Measurements from ENCODE around the gene PYGO2. TPM values are rescaled to one million over a fixed set of nuclear protein-coding genes. Genes with fewer than 3 reads are reported as not detected.

The PYGO2 gene
- total RNA-seq, 2 experiments from 2014 or later, result 30.3 to 32.8 TPM

- Mint-ChIP-seq H3K4me1 (ENCODE audit: low read depth) (peaks cover 30% of the 10 kb centered on the region), H3K9me3 (no peaks in the 10 kb centered on the region), H3K27me3 (no peaks in the 10 kb centered on the region), H3K36me3 (ENCODE audit: low read depth) (peaks cover 62% of the 10 kb centered on the region), H3K4me3 (peak overlapping the region; percentile 35), H3K27ac (peak overlapping the region; percentile 70)
- TF ChIP-seq, protein P1, sequence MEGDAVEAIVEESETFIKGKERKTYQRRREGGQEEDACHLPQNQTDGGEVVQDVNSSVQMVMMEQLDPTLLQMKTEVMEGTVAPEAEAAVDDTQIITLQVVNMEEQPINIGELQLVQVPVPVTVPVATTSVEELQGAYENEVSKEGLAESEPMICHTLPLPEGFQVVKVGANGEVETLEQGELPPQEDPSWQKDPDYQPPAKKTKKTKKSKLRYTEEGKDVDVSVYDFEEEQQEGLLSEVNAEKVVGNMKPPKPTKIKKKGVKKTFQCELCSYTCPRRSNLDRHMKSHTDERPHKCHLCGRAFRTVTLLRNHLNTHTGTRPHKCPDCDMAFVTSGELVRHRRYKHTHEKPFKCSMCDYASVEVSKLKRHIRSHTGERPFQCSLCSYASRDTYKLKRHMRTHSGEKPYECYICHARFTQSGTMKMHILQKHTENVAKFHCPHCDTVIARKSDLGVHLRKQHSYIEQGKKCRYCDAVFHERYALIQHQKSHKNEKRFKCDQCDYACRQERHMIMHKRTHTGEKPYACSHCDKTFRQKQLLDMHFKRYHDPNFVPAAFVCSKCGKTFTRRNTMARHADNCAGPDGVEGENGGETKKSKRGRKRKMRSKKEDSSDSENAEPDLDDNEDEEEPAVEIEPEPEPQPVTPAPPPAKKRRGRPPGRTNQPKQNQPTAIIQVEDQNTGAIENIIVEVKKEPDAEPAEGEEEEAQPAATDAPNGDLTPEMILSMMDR (IDR thresholded peaks at IDR 0.05), result no peak
- intact Hi-C loops (cut with DNase I, micrococcal nuclease), result no loop called here
- CTCF ChIA-PET, result interaction anchor here (2.3 to 10.7 kb wide), 2 partner anchors 30 to 48 kb away, joined by 8 to 71 read pairs; no protein-coding TSS in a partner anchor
- H3K4me1 ChIP-seq (ENCODE audit: insufficient read depth, low read length), result peaks cover 55% of the 10 kb centered on the region
- DNase-seq (no peak), ATAC-seq (ENCODE audit: poor library complexity) (no peak)
- POLR2A ChIA-PET, result interaction anchor here (2.4 kb wide), 1 partner anchor 8 kb away, joined by 8 read pairs; the partner anchor contains the start of gene PYGO2
- H3K36me3 ChIP-seq (ENCODE audit: insufficient read depth, low read length), result peaks cover 65% of the 10 kb centered on the region
- no peaks in the 10 kb centered on the region for H3K9me3 ChIP-seq (ENCODE audit: control insufficient read depth in 1 of 2, insufficient read depth in 1 of 2, low read length in 2 of 2)
- H3K4me3 ChIP-seq (ENCODE audit: low read length), result no peak overlapping the region
- H3K27me3 ChIP-seq (ENCODE audit: control insufficient read depth in 1 of 2, insufficient read depth in 2 of 2, low read length in 2 of 2), result no peaks in the 10 kb centered on the region
- peak overlapping the region; percentile 18 to 34 for H3K27ac ChIP-seq (ENCODE audit: low read depth in 1 of 2, low read length in 2 of 2)
Observed at GRCh38 chr1:154969246-154969645, 7.7 kb upstream of the PYGO2 start.

DNA sequence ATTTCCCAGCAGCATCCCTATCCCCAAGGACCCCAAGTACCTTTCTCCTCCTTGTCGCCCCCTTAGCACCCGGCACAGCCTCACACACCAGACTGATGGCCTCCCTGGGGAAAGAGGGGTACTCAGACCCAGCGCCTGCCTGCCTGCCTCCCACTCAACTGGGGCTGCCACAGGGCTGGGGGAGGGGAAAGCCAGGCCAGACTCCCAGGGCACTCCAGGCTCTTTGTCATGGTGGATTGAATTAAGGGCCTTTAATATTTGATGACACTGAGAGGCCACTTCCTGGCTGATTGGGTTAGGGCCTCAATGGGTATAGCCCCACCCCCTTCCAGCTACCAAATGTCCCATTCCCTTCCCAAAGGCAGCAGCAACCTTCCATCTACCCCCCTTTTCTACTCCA is 7.1 kb upstream of the PYGO2 start:
- Histone ChIP-seq H3K27me3 (ENCODE audit: control insufficient read depth in 1 of 2, insufficient read depth in 2 of 2, low read length in 2 of 2) (no peaks in the 10 kb centered on the region), H3K36me3 (ENCODE audit: insufficient read depth, low read length) (peaks cover 70% of the 10 kb centered on the region), H3K9me3 (ENCODE audit: control insufficient read depth in 1 of 2, insufficient read depth in 1 of 2, low read length in 2 of 2) (no peaks in the 10 kb centered on the region), H3K4me1 (ENCODE audit: insufficient read depth, low read length) (peaks cover 54% of the 10 kb centered on the region), H3K4me3 (ENCODE audit: low read length) (no peak overlapping the region), H3K27ac (ENCODE audit: low read depth in 1 of 2, low read length in 2 of 2) (peak overlapping the region; percentile 18 to 34)
- CTCF ChIA-PET, result interaction anchor here (1.0 kb wide), 1 partner anchor 49 kb away, joined by 3 read pairs; no protein-coding TSS in a partner anchor
- Mint-ChIP-seq H3K4me3 (no peak overlapping the region), H3K4me1 (ENCODE audit: low read depth) (peaks cover 30% of the 10 kb centered on the region), H3K27me3 (no peaks in the 10 kb centered on the region), H3K27ac (peak overlapping the region; percentile 70), H3K9me3 (no peaks in the 10 kb centered on the region), H3K36me3 (ENCODE audit: low read depth) (peaks cover 67% of the 10 kb centered on the region)
- TF ChIP-seq, protein P1 (IDR thresholded peaks at IDR 0.05), result no peak
- intact Hi-C loops (cut with DNase I, micrococcal nuclease), result no loop called here
- no peak for ATAC-seq (ENCODE audit: poor library complexity)
- DNase-seq, result no peak
- POLR2A ChIA-PET, result no interaction called here

DNA sequence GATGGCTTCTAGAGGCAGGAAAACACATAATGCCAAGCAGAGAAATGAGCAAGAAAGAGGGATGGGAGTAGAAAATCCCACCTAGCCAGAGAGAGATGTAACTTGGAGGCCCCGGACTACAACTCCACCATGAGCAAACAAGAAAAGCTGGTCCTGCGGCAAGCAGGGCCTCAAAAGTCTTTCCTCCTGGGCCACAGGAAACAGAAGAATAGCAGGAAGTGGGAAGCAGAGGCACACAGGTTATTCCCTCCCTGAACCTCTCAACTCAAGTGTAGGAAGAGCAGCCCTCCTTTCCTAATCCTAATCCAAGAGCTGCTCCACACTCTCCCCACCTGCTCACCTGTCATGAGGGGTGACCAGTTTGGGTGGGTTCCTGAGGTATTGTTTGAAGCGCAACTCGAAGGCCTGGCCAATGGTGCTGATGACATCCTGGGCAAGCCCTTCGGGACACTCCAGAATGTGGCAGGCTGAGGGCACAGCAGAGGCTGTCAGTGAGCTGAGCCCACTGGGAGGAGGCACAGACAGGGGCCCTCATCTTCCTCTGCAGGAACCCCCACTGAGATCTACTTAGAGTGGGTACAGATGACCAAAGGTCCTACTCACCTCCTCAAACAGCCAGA is 5.9 kb upstream of the PYGO2 start:
- ATAC-seq (ENCODE audit: poor library complexity), result no peak
- TF ChIP-seq, protein P1 (IDR thresholded peaks at IDR 0.05), result no peak
- peak overlapping the region; percentile 70 for H3K27ac Mint-ChIP-seq

More for the DNA sequence above, 5.9 kb upstream of the PYGO2 start:
- Histone ChIP-seq H3K4me1 (ENCODE audit: insufficient read depth, low read length) (peaks cover 51% of the 10 kb centered on the region), H3K27me3 (ENCODE audit: control insufficient read depth in 1 of 2, insufficient read depth in 2 of 2, low read length in 2 of 2) (no peaks in the 10 kb centered on the region), H3K9me3 (ENCODE audit: control insufficient read depth in 1 of 2, insufficient read depth in 1 of 2, low read length in 2 of 2) (no peaks in the 10 kb centered on the region), H3K4me3 (ENCODE audit: low read length) (no peak overlapping the region), H3K27ac (ENCODE audit: low read depth in 1 of 2, low read length in 2 of 2) (no peak overlapping the region), H3K36me3 (ENCODE audit: insufficient read depth, low read length) (peaks cover 75% of the 10 kb centered on the region)
- no peak for DNase-seq
- intact Hi-C loops (cut with DNase I, micrococcal nuclease), result no loop called here
- POLR2A ChIA-PET, result interaction anchor here (1.0 kb wide), 1 partner anchor 49 kb away, joined by 3 read pairs; no protein-coding TSS in a partner anchor
- CTCF ChIA-PET, result no interaction called here
- Mint-ChIP-seq H3K27me3 (no peaks in the 10 kb centered on the region), H3K36me3 (ENCODE audit: low read depth) (peaks cover 69% of the 10 kb centered on the region), H3K4me1 (ENCODE audit: low read depth) (peaks cover 28% of the 10 kb centered on the region), H3K4me3 (peak overlapping the region; percentile 34), H3K9me3 (no peaks in the 10 kb centered on the region)
